Ectodermal cell (in vitro differentiated cells): ENCODE data around the gene HDHD3. TPM values are rescaled to one million over a fixed set of nuclear protein-coding genes. Genes with fewer than 3 reads are reported as not detected.
"Not testable (repeated sequence)": the region's sequence is repeated elsewhere in the genome, so short reads cannot be mapped to it uniquely, and the experiment has no call there.

Experiments
- H3K27ac ChIP-seq: 2 replicates; pipeline ENCODE4 v1.7.0; 2013; ENCODE audit warnings: mild to moderate bottlenecking, low read depth, low read length; ENCODE audit not compliant: insufficient read depth, poor library complexity, severe bottlenecking
- H3K27me3 ChIP-seq: 2 replicates; pipeline ENCODE4 v1.7.0; 2013; ENCODE audit warnings: mild to moderate bottlenecking, low read length; ENCODE audit not compliant: insufficient read depth, control insufficient read depth, poor library complexity, severe bottlenecking
- H3K36me3 ChIP-seq: one replicate; pipeline ENCODE4 v1.7.0; 2013; ENCODE audit warnings: low read length; ENCODE audit not compliant: control insufficient read depth, insufficient read depth
- H3K4me1 ChIP-seq: one replicate; pipeline ENCODE4 v1.7.0; 2013; ENCODE audit warnings: low read length; ENCODE audit not compliant: control insufficient read depth, insufficient read depth
- H3K4me3 ChIP-seq: 2 replicates; pipeline ENCODE4 v1.7.0; 2013; ENCODE audit warnings: low read depth, low read length, control low read depth; ENCODE audit not compliant: insufficient read depth
- H3K9me3 ChIP-seq: 2 replicates; pipeline ENCODE4 v1.7.0; 2013; ENCODE audit warnings: mild to moderate bottlenecking, low read length, moderate library complexity; ENCODE audit not compliant: control insufficient read depth
- WGBS, 2 experiments: methylation state at CpG; one replicate each; pipeline ENCODE4 v1.1.7; 2013; ENCODE audit warnings: missing lambda C conversion rate in 2 of 2; 5-methylcytosine and 5-hydroxymethylcytosine counted together
- polyA plus RNA-seq, 4 experiments: library from polyadenylated mRNA; stranded (reverse); fragments of 50-300 nt; gene quantifications; one replicate each; pipeline ENCODE4 v1.2.3, GENCODE V29; 2013

The HDHD3 gene
- 16.9 TPM for polyA plus RNA-seq (2013, experiment 1 of 4)
- 17.0 TPM for polyA plus RNA-seq (2013, experiment 2 of 4)
- polyA plus RNA-seq (2013, experiment 3 of 4), result 16.1 TPM
- 14.2 TPM for polyA plus RNA-seq (2013, experiment 4 of 4)

GRCh38 chr9:113376634-113377567 lies at the start of gene HDHD3:
Gene HDHD3 (minus strand): TSS chr9:113376986. CDS start chr9:113374354, 2,632 bp downstream.
- Histone ChIP-seq H3K36me3 (peaks cover 5% of the 10 kb centered on the region), H3K4me1 (no peaks in the 10 kb centered on the region), H3K9me3 (no peaks in the 10 kb centered on the region), H3K27ac (no peak within 1 kb of the TSS), H3K4me3 (peak within 1 kb of the TSS; percentile 71), H3K27me3 (no peaks in the 10 kb centered on the region)
- 0% methylated on average over 69 to 74 of the region's 74 CpGs for WGBS, 2 experiments

GRCh38 chr9:113425072-113425471 lies 48.3 kb upstream of the HDHD3 start:
- no peaks in the 10 kb centered on the region for H3K27me3 ChIP-seq
- 40 to 42% methylated on average over 2 of the region's 2 CpGs for WGBS, 2 experiments
- H3K9me3 ChIP-seq, result no peaks in the 10 kb centered on the region
- H3K4me1 ChIP-seq, result peaks cover 4% of the 10 kb centered on the region
- no peak overlapping the region for H3K4me3 ChIP-seq
- no peak overlapping the region for H3K27ac ChIP-seq
- no peaks in the 10 kb centered on the region for H3K36me3 ChIP-seq

- H3K36me3 ChIP-seq, result no peaks in the 10 kb centered on the region
Measured at GRCh38 chr9:113421726-113422125, 44.9 kb upstream of the HDHD3 start.

GRCh38 chr9:113417370-113417769 lies 40.6 kb upstream of the HDHD3 start:
- Histone ChIP-seq H3K36me3 (no peaks in the 10 kb centered on the region), H3K27me3 (no peaks in the 10 kb centered on the region), H3K9me3 (no peaks in the 10 kb centered on the region), H3K4me1 (no peaks in the 10 kb centered on the region), H3K4me3 (no peak overlapping the region), H3K27ac (no peak overlapping the region)
- WGBS, 2 experiments, result 90% methylated on average over 4 of the region's 4 CpGs

More at GRCh38 chr9:113421726-113422125, 44.9 kb upstream of the HDHD3 start:
- Histone ChIP-seq H3K4me1 (peaks cover 4% of the 10 kb centered on the region), H3K27ac (no peak overlapping the region), H3K4me3 (no peak overlapping the region), H3K27me3 (no peaks in the 10 kb centered on the region), H3K9me3 (no peaks in the 10 kb centered on the region)
- 87 to 89% methylated on average over 3 of the region's 3 CpGs for WGBS, 2 experiments

- 76 to 78% methylated on average over 3 of the region's 3 CpGs for WGBS, 2 experiments
- H3K27ac ChIP-seq, result no peak overlapping the region
- no peaks in the 10 kb centered on the region for H3K9me3 ChIP-seq
Measured at GRCh38 chr9:113416149-113416721, 39.4 kb upstream of the HDHD3 start.

GRCh38 chr9:113410207-113410864 lies 33.5 kb upstream of the HDHD3 start, which contains the start of the genes C9orf43 and POLE3:
Gene C9orf43 (plus strand): TSS chr9:113410747. CDS start chr9:113413494, 2,747 bp downstream.
Gene POLE3 (minus strand): TSS chr9:113410675. CDS start chr9:113410293, 382 bp downstream.
- peak within 1 kb of the TSS; percentile 97 for H3K27ac ChIP-seq
- H3K9me3 ChIP-seq, result no peaks in the 10 kb centered on the region
- peak within 1 kb of the TSS; percentile 98 for H3K4me3 ChIP-seq
- H3K4me1 ChIP-seq, result peaks cover 6% of the 10 kb centered on the region
- H3K27me3 ChIP-seq, result no peaks in the 10 kb centered on the region
- H3K36me3 ChIP-seq, result peaks cover 9% of the 10 kb centered on the region
- WGBS, 2 experiments, result 0% methylated on average over 61 of the region's 61 CpGs

More at GRCh38 chr9:113416149-113416721, 39.4 kb upstream of the HDHD3 start:
- H3K4me1 ChIP-seq, result no peaks in the 10 kb centered on the region
- no peak overlapping the region for H3K4me3 ChIP-seq
- H3K36me3 ChIP-seq, result no peaks in the 10 kb centered on the region
- no peaks in the 10 kb centered on the region for H3K27me3 ChIP-seq

- Histone ChIP-seq H3K4me1 (peaks cover 6% of the 10 kb centered on the region), H3K4me3 (peak overlapping the region; percentile 98), H3K9me3 (no peaks in the 10 kb centered on the region), H3K27me3 (no peaks in the 10 kb centered on the region), H3K36me3 (peaks cover 9% of the 10 kb centered on the region), H3K27ac (peak overlapping the region; percentile 97)
- 1% methylated on average over 20 of the region's 20 CpGs for WGBS, 2 experiments
Measured at GRCh38 chr9:113409883-113410206, 33.1 kb upstream of the HDHD3 start.

- Histone ChIP-seq H3K4me3 (peak overlapping the region; percentile 98), H3K9me3 (no peaks in the 10 kb centered on the region), H3K27me3 (no peaks in the 10 kb centered on the region), H3K27ac (no peak overlapping the region), H3K36me3 (peaks cover 9% of the 10 kb centered on the region), H3K4me1 (peaks cover 6% of the 10 kb centered on the region)
- WGBS, 2 experiments, result 57 to 61% methylated on average over 10 of the region's 10 CpGs
Measured at GRCh38 chr9:113409481-113409880, 32.7 kb upstream of the HDHD3 start.

- 70 to 72% methylated on average over 7 of the region's 7 CpGs for WGBS, 2 experiments
- H3K36me3 ChIP-seq, H3K27me3 ChIP-seq, H3K4me1 ChIP-seq, H3K27ac ChIP-seq, H3K9me3 ChIP-seq, H3K4me3 ChIP-seq: not testable (repeated sequence)
Measured at GRCh38 chr9:113406873-113407511, 30.2 kb upstream of the HDHD3 start.
